HG02571 (cell line): ENCODE data around the gene ABCC8.

ENCODE experiments used
- ATAC-seq: cut with Tn5 transposase; IDR thresholded peaks from one replicate; pipeline ENCODE4 v1.9.1; 2021; ENCODE audit warnings: mild to moderate bottlenecking, moderate library complexity; ENCODE audit not compliant: unreplicated experiment

ABCC8 gene

GRCh38 chr11:17407575-17407974 lies 69.1 kb downstream of the ABCC8 start:
- ATAC-seq = no peak

GRCh38 chr11:17406818-17407149 lies 69.9 kb downstream of the ABCC8 start:
- no peak for ATAC-seq

GRCh38 chr11:17406082-17406817 lies 70.4 kb downstream of the ABCC8 start:
- no peak for ATAC-seq

- no peak for ATAC-seq
Observed at GRCh38 chr11:17405232-17406005, 71.2 kb downstream of the ABCC8 start.

- no peak for ATAC-seq
Observed at GRCh38 chr11:17403980-17404759, 72.5 kb downstream of the ABCC8 start.

- ATAC-seq = no peak
Observed at GRCh38 chr11:17402486-17402885, 74.2 kb downstream of the ABCC8 start.

- ATAC-seq = no peak
Observed at GRCh38 chr11:17401841-17402240, 74.8 kb downstream of the ABCC8 start.

GRCh38 chr11:17401316-17401715 lies 75.3 kb downstream of the ABCC8 start:
- ATAC-seq = no peak

- no peak for ATAC-seq
Observed at GRCh38 chr11:17400048-17400775, 76.4 kb downstream of the ABCC8 start.

- no peak for ATAC-seq
Observed at GRCh38 chr11:17399236-17399635, 77.4 kb downstream of the ABCC8 start.

GRCh38 chr11:17397311-17398002 lies 79.2 kb downstream of the ABCC8 start:
- ATAC-seq = no peak

GRCh38 chr11:17396598-17397310 lies 79.9 kb downstream of the ABCC8 start:
- ATAC-seq = no peak

GRCh38 chr11:17395978-17396377 lies 80.7 kb downstream of the ABCC8 start:
- ATAC-seq = no peak

GRCh38 chr11:17395554-17395961 lies 81.1 kb downstream of the ABCC8 start:
- no peak for ATAC-seq

GRCh38 chr11:17394743-17395390 lies 81.8 kb downstream of the ABCC8 start:
- ATAC-seq = no peak

- ATAC-seq = no peak
Observed at GRCh38 chr11:17393472-17393871, 83.2 kb downstream of the ABCC8 start.

- no peak for ATAC-seq
Observed at GRCh38 chr11:17392872-17393271, 83.8 kb downstream of the ABCC8 start.

- no peak for ATAC-seq
Observed at GRCh38 chr11:17391493-17392355, 84.9 kb downstream of the ABCC8 start.
